HCT116 (cell line): ENCODE data around the gene DENND5B. TPM values are rescaled to one million over a fixed set of nuclear protein-coding genes. Genes with fewer than 3 reads are reported as not detected.

ENCODE experiments used
- ATAC-seq: fragments of 200-7000 bp; cut with Tn5 transposase; 2 replicates; pipeline ENCODE4 v1.9.1; 2020; ENCODE audit warnings: mild to moderate bottlenecking, moderate library complexity
- BruUV-seq: library from RNA; stranded (reverse); fragments of 400-500 nt; replicated peaks from 2 replicates; lab custom pipeline; 2021; lab: Mats Ljungman, UMichigan
- CTCF ChIA-PET: fragments of 300-600 bp; sonication (Branson Sonifier 250); formaldehyde crosslinking; loops from one replicate; lab custom pipeline; 2021; ENCODE audit warnings: antibody characterized with exemption; lab: Charles Lee
- POLR2A ChIA-PET: fragments of 300-600, 350-600 bp; sonication (Branson Sonifier 250); formaldehyde crosslinking; loops from one replicate; lab custom pipeline; 2021; ENCODE audit warnings: antibody characterized with exemption; lab: Charles Lee
- RAD21 ChIA-PET, 2 experiments: fragments of 300-600 bp; sonication (Branson Sonifier 250); formaldehyde crosslinking; loops; one replicate each; lab custom pipeline; 2023; ENCODE audit warnings: low total read pairs in 2 of 2; ENCODE audit not compliant: uncharacterized antibody in 2 of 2, unreplicated experiment in 2 of 2, low non-redundant PET in 1 of 2; lab: Charles Lee
- DNase-seq: peaks from one replicate; pipeline ENCODE4 v3.0.0-alpha.2; 2010; ENCODE audit warnings: low read depth, low spot score
- H2AFZ ChIP-seq: fragments of 200-600 bp; shearing (Covaris generic), sonication (generic); 2 replicates; pipeline ENCODE4 v1.6.1; 2017; ENCODE audit warnings: low read depth, mixed run types, mixed read lengths, antibody characterized with exemption, low read length; ENCODE audit not compliant: poor library complexity, severe bottlenecking
- H3K27ac ChIP-seq: 2 replicates; pipeline ENCODE4 v1.5.1; 2012; ENCODE audit warnings: low read depth, low read length
- H3K27me3 ChIP-seq: fragments of 200-600 bp; sonication (generic); 2 replicates; pipeline ENCODE4 v1.6.1; 2016; ENCODE audit warnings: mixed run types, low read length, mixed read lengths; ENCODE audit not compliant: insufficient read depth
- H3K36me3 ChIP-seq, 2 experiments: fragments of 200-500 bp in 1 of 2; fragments of 200-600 bp in 1 of 2; sonication (Bioruptor generic) in 1 of 2; sonication (generic) in 1 of 2; 2 replicates each; pipeline versions ENCODE4 v1.5.1 to v1.6.1; 2014 to 2016; ENCODE audit warnings: low read length in 2 of 2, inconsistent platforms in 1 of 2, mixed read lengths in 1 of 2, mixed run types in 1 of 2; ENCODE audit not compliant: insufficient read depth in 2 of 2, control insufficient read depth in 1 of 2
- H3K4me1 ChIP-seq, 2 experiments: fragments of 200-600 bp in 1 of 2; sonication (generic) in 1 of 2; 2 replicates each; pipeline versions ENCODE4 v1.5.1 to v1.6.1; 2012 to 2017; ENCODE audit warnings: low read length in 2 of 2, inconsistent platforms in 1 of 2, mild to moderate bottlenecking in 1 of 2, mixed read lengths in 1 of 2, mixed run types in 1 of 2, moderate library complexity in 1 of 2; ENCODE audit not compliant: insufficient read depth in 2 of 2, control insufficient read depth in 1 of 2
- H3K4me2 ChIP-seq: fragments of 200-600 bp; sonication (generic); 2 replicates; pipeline ENCODE4 v1.6.1; 2017; ENCODE audit warnings: mixed run types, low read length, mixed read lengths
- H3K4me3 ChIP-seq, 2 experiments: fragments of 200-600 bp in 1 of 2; sonication (generic) in 1 of 2; replicated peaks in 1 of 2; 2 replicates each; pipeline ENCODE4 v1.5.1; 2011 to 2016; ENCODE audit warnings: low read length in 2 of 2, control low read depth in 1 of 2, low read depth in 1 of 2, mild to moderate bottlenecking in 1 of 2, mixed read lengths in 1 of 2, mixed run types in 1 of 2
- H3K79me2 ChIP-seq: fragments of 200-600 bp; sonication (generic); 2 replicates; pipeline ENCODE4 v1.6.1; 2017; ENCODE audit warnings: mild to moderate bottlenecking, mixed run types, low read length, moderate library complexity, mixed read lengths; ENCODE audit not compliant: insufficient read depth
- H3K9ac ChIP-seq: fragments of 200-600 bp; sonication (generic); 2 replicates; pipeline ENCODE4 v1.6.1; 2016; ENCODE audit warnings: low read length, mixed read lengths
- H3K9me2 ChIP-seq: fragments of 200-600 bp; sonication (generic), shearing (Covaris generic); 2 replicates; pipeline ENCODE4 v1.6.1; 2017; ENCODE audit warnings: mixed run types, mild to moderate bottlenecking, moderate library complexity; ENCODE audit not compliant: insufficient read depth
- H3K9me3 ChIP-seq, 2 experiments: fragments of 200-500 bp in 1 of 2; fragments of 200-600 bp in 1 of 2; sonication (Bioruptor generic) in 1 of 2; sonication (generic) in 1 of 2; 2 replicates each; pipeline ENCODE4 v1.6.1; 2014 to 2017; ENCODE audit warnings: low read length in 2 of 2, mixed read lengths in 2 of 2, inconsistent platforms in 1 of 2, low read depth in 1 of 2, mild to moderate bottlenecking in 1 of 2, mixed run types in 1 of 2, moderate library complexity in 1 of 2; ENCODE audit not compliant: control insufficient read depth in 1 of 2, insufficient read depth in 1 of 2
- H4K20me1 ChIP-seq: fragments of 200-600 bp; sonication (generic), shearing (Covaris generic); 2 replicates; pipeline ENCODE4 v1.6.1; 2017; ENCODE audit warnings: mixed run types, mild to moderate bottlenecking, moderate library complexity; ENCODE audit not compliant: insufficient read depth
- EZH2 ChIP-seq: fragments of 200-600 bp; sonication (generic); IDR thresholded peaks from 2 replicates; pipeline ENCODE4 v1.6.1; 2017; ENCODE audit warnings: antibody characterized with exemption, mixed run types
- FOSL1 ChIP-seq: IDR thresholded peaks from 2 replicates; pipeline ENCODE4 v1.6.1; 2012; ENCODE audit warnings: low read depth
- POLR2A ChIP-seq: IDR thresholded peaks from 2 replicates; pipeline ENCODE4 v1.7.0; 2011; ENCODE audit warnings: borderline replicate concordance; ENCODE audit not compliant: insufficient read depth, insufficient read length; ENCODE audit errors: extremely low read depth
- POLR2AphosphoS5 ChIP-seq: IDR thresholded peaks from 2 replicates; pipeline ENCODE4 v1.6.1; 2011; ENCODE audit warnings: mild to moderate bottlenecking, low read depth, low read length, moderate library complexity
- SIN3A ChIP-seq: IDR thresholded peaks from 2 replicates; pipeline ENCODE4 v1.6.1; 2012; ENCODE audit warnings: low read depth
- SRF ChIP-seq: IDR thresholded peaks from 2 replicates; pipeline ENCODE4 v1.6.1; 2012; ENCODE audit warnings: low read depth
- TCF7L2 ChIP-seq: IDR thresholded peaks from 2 replicates; pipeline ENCODE4 v1.7.0; 2011; ENCODE audit warnings: borderline replicate concordance, inconsistent platforms; ENCODE audit not compliant: insufficient read depth, insufficient read length; ENCODE audit errors: extremely low read depth
- ZFX ChIP-seq: fragments of 450-650 bp; IDR thresholded peaks from 2 replicates; pipeline ENCODE4 v1.6.1; 2017
- intact Hi-C: fragments of 100-400 bp; cut with micrococcal nuclease; formaldehyde crosslinking; loops from 2 replicates; pipeline ENCODE4 v1.10.0; 2022
- total RNA-seq: library from RNA; stranded (reverse); gene quantifications from one replicate; pipeline ENCODE4 v1.2.1, GENCODE V29; 2021; ENCODE audit not compliant: unreplicated experiment

Gene DENND5B
- total RNA-seq, 1 experiment from 2014 or later = 19.2 TPM

DNA sequence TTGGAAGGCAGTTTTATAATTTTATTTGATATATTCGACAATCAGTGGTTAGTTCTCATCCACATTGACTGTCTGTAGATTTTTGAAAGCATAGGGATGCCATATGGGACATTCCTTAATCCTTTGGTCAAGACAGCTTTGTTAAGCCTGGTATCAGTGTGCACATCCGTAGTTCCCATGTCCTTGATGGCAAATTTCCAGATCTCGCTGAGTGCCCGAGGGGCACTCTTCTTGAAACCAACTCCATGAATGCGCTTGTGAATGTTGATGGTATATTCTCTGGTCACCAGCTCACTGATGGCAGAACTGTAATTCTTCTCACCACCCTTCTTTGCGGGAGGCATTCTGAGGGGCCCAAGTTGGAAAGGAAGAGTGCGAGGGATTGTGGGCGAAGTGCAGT lies 6.1 kb upstream of the DENND5B start:
- H3K79me2 ChIP-seq = no peaks in the 10 kb centered on the region
- no peak for DNase-seq
- intact Hi-C loops = no loop called here
- BruUV-seq = no TSS peak
- H3K9me2 ChIP-seq = no peaks in the 10 kb centered on the region
- no peaks in the 10 kb centered on the region for H4K20me1 ChIP-seq
- no peak overlapping the region for H3K4me3 ChIP-seq
- no peak overlapping the region for H3K27ac ChIP-seq
- ATAC-seq = no peak
- ChIA-PET RAD21 (no interaction called here), CTCF (interaction anchor here (0.7 to 1.2 kb wide), 2 partner anchors 194 to 325 kb away, joined by 3 read pairs; no protein-coding TSS in a partner anchor), POLR2A (no interaction called here)
- peaks cover 0 to 2% of the 10 kb centered on the region in 2 experiments; a peak in 1 of 4 replicates for H3K4me1 ChIP-seq
- H3K9me3 ChIP-seq = no peaks in the 10 kb centered on the region
- no peak overlapping the region for H3K4me2 ChIP-seq
- no peaks in the 10 kb centered on the region for H3K27me3 ChIP-seq
- TF ChIP-seq ZFX (no peak), EZH2 (no peak), SIN3A (no peak), TCF7L2 (no peak), POLR2A (no peak), POLR2AphosphoS5 (no peak), FOSL1 (no peak)
- no peaks in the 10 kb centered on the region for H3K36me3 ChIP-seq
- H2AFZ ChIP-seq = no peak overlapping the region
- H3K9ac ChIP-seq = no peak overlapping the region

DNA sequence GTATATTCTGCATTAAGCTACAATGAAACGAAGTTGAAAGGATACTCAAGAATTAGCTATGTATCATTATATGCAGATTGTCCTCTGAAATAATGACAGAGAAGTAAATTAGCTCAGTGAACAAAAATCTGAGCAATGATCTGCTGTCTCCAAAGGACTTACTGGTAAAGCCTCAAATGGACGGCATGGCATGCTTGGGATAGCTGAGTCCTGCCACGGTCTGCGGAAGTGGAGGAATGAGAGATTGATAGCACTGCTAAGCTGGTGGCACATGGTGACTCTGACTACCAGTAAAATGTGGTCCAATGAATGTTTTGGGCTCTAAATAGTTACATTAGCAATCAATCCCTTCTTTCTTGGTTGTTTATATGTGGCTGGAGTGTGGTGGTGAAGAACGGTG lies 3.7 kb upstream of the DENND5B start:
- no peaks in the 10 kb centered on the region for H3K9me2 ChIP-seq
- H3K9me3 ChIP-seq = no peaks in the 10 kb centered on the region
- peaks cover 7 to 10% of the 10 kb centered on the region in 2 experiments; a peak in 3 of 4 replicates for H3K4me1 ChIP-seq
- ChIA-PET RAD21 (no interaction called here), POLR2A (no interaction called here), CTCF (no interaction called here)
- no peaks in the 10 kb centered on the region for H4K20me1 ChIP-seq
- no peaks in the 10 kb centered on the region for H3K27me3 ChIP-seq
- H3K27ac ChIP-seq = no peak overlapping the region
- no peak overlapping the region for H3K9ac ChIP-seq
- H3K79me2 ChIP-seq = no peaks in the 10 kb centered on the region; the same call in 1 of the 2 replicates
- no peaks in the 10 kb centered on the region for H3K36me3 ChIP-seq
- ATAC-seq = no peak
- no peak overlapping the region for H3K4me3 ChIP-seq
- no peak for TF ChIP-seq SRF
- no peak overlapping the region for H2AFZ ChIP-seq
- DNase-seq = no peak
- no TSS peak for BruUV-seq
- H3K4me2 ChIP-seq = no peak overlapping the region
- intact Hi-C loops = no loop called here
